K562 (cell line): ENCODE results near the gene LYSMD1. TPM values are rescaled to one million over a fixed set of nuclear protein-coding genes. Genes with fewer than 3 reads are reported as not detected.
A peak's percentile ranks its signal among the peaks of the same experiment; 100 is the strongest.

Experiments
- ATAC-seq: fragments of 200-7000 bp; cut with Tn5 transposase; 3 replicates; pipeline ENCODE4 v1.9.1; 2020; ENCODE audit warnings: moderate library complexity
- BruUV-seq: library from RNA; stranded (reverse); fragments of 400-500 nt; replicated peaks from 2 replicates; lab custom pipeline; 2021; lab: Mats Ljungman, UMichigan
- CTCF ChIA-PET: fragments of 300-600 bp; formaldehyde crosslinking; extraction: SDS; loops from one replicate; lab custom pipeline; 2021; ENCODE audit warnings: low intra/inter-chr PET ratio; lab: Yijun Ruan, JAX
- POLR2A ChIA-PET: fragments of 300-600, 350-650 bp; sonication (Branson Sonifier 250); formaldehyde crosslinking; extraction: SDS; loops from one replicate; lab custom pipeline; 2021; ENCODE audit warnings: antibody characterized with exemption, inconsistent platforms; lab: Yijun Ruan, JAX
- DNase-seq, 4 experiments: peaks; one replicate each; pipeline versions ENCODE4 v3.0.0 to v3.0.0-alpha.2; 2011 to 2018; ENCODE audit warnings: low spot score in 3 of 4, mixed read lengths in 3 of 4; ENCODE audit errors: extremely low read depth in 1 of 4
- FAIRE-seq: peaks from 2 replicates; lab custom pipeline; 2011; peaks lifted over from hg19 to GRCh38; lab: Jason Lieb, UNC
- H2AFZ ChIP-seq: 2 replicates; pipeline ENCODE4 v1.6.0; 2011; ENCODE audit warnings: low read depth, low read length, control low read depth, inconsistent platforms
- H3K27ac ChIP-seq: fragments of 200-600 bp; 3 replicates; pipeline ENCODE4 v1.8.0; 2011; ENCODE audit warnings: low read depth, mild to moderate bottlenecking, control low read depth, inconsistent platforms, low read length, moderate library complexity, mixed read lengths; ENCODE audit errors: extremely low read depth
- H3K27me3 ChIP-seq, 2 experiments: fragments of 300-600 bp in 1 of 2; 2 replicates in 1 of 2; 3 replicates in 1 of 2; pipeline versions ENCODE4 v1.6.0 to v1.8.0; 2011; ENCODE audit warnings: inconsistent platforms in 2 of 2, low read length in 2 of 2, mild to moderate bottlenecking in 1 of 2, mixed read lengths in 1 of 2, moderate library complexity in 1 of 2; ENCODE audit not compliant: control insufficient read depth in 2 of 2, insufficient read depth in 2 of 2
- H3K36me3 ChIP-seq: fragments of 300-600 bp; 3 replicates; pipeline ENCODE4 v1.8.0; 2011; ENCODE audit warnings: mild to moderate bottlenecking, low read length, inconsistent platforms; ENCODE audit not compliant: control insufficient read depth, insufficient read depth
- H3K4me1 ChIP-seq, 2 experiments: fragments of 200-600 bp in 1 of 2; replicated peaks in 1 of 2; 2 replicates in 1 of 2; 3 replicates in 1 of 2; pipeline versions ENCODE4 v1.5.1 to v1.8.0; 2011; ENCODE audit warnings: inconsistent platforms in 2 of 2, low read length in 2 of 2, mild to moderate bottlenecking in 1 of 2, mixed read lengths in 1 of 2, moderate library complexity in 1 of 2; ENCODE audit not compliant: control insufficient read depth in 2 of 2, insufficient read depth in 2 of 2
- H3K4me2 ChIP-seq: 2 replicates; pipeline ENCODE4 v1.6.1; 2011; ENCODE audit warnings: low read length, control low read depth, inconsistent platforms, mixed read lengths; ENCODE audit not compliant: insufficient read depth
- H3K4me3 ChIP-seq: fragments of 200-600 bp; sonication (generic), shearing (Covaris generic); 2 replicates; pipeline ENCODE4 v1.5.1; 2016; ENCODE audit warnings: control low read depth, inconsistent platforms
- H3K79me2 ChIP-seq: fragments of 200-600 bp; 3 replicates; pipeline ENCODE4 v1.8.0; 2011; ENCODE audit warnings: low read length, inconsistent platforms; ENCODE audit not compliant: control insufficient read depth, insufficient read depth
- H3K9ac ChIP-seq, 2 experiments: 2 replicates each; pipeline versions ENCODE4 v1.6.0 to v1.6.1; 2011; ENCODE audit warnings: low read depth in 2 of 2, low read length in 2 of 2, control low read depth in 1 of 2, inconsistent platforms in 1 of 2, mild to moderate bottlenecking in 1 of 2, mixed read lengths in 1 of 2; ENCODE audit not compliant: insufficient read depth in 1 of 2
- H3K9me1 ChIP-seq: one replicate; pipeline ENCODE4 v1.6.0; 2011; ENCODE audit warnings: inconsistent platforms, mild to moderate bottlenecking, low read length, moderate library complexity; ENCODE audit not compliant: control insufficient read depth, insufficient read depth
- H3K9me3 ChIP-seq: replicated peaks from 2 replicates; pipeline ENCODE4 v1.5.1; 2011; ENCODE audit warnings: low read depth, low read length, inconsistent platforms; ENCODE audit not compliant: control insufficient read depth, insufficient read depth
- H4K20me1 ChIP-seq: replicated peaks from 2 replicates; pipeline ENCODE4 v1.6.1; 2011; ENCODE audit warnings: low read length, inconsistent platforms, mixed read lengths; ENCODE audit not compliant: control insufficient read depth, insufficient read depth
- ARID1B ChIP-seq: fragments of 450-650 bp; IDR thresholded peaks from 2 replicates; pipeline ENCODE4 v1.6.1; 2016; ENCODE audit warnings: antibody characterized with exemption, mild to moderate bottlenecking, inconsistent platforms
- CBX3 ChIP-seq, 2 experiments: IDR thresholded peaks; 1 replicate in 1 of 2; 2 replicates in 1 of 2; pipeline ENCODE4 v1.6.1; 2012; ENCODE audit warnings: inconsistent platforms in 2 of 2, low read length in 2 of 2, borderline replicate concordance in 1 of 2, control low read depth in 1 of 2
- FOSL1 ChIP-seq: fragments of 200-800 bp; sonication (Bioruptor generic); conservative IDR thresholded peaks from 2 replicates; pipeline ENCODE4 v1.6.1; 2016; ENCODE audit warnings: missing genetic modification characterization, missing compliant biosample characterization
- FOXK2 ChIP-seq, 2 experiments: fragments of 450-650 bp; IDR thresholded peaks in 1 of 2; conservative IDR thresholded peaks in 1 of 2; 2 replicates each; pipeline ENCODE4 v1.6.1; 2016; ENCODE audit warnings: low read depth in 2 of 2, mild to moderate bottlenecking in 1 of 2
- HDAC3 ChIP-seq: fragments of 450-650 bp; IDR thresholded peaks from 2 replicates; pipeline ENCODE4 v1.6.1; 2018; ENCODE audit warnings: borderline replicate concordance, mild to moderate bottlenecking, moderate library complexity; ENCODE audit not compliant: partially characterized antibody
- LCOR ChIP-seq: sonication (generic); formaldehyde crosslinking; IDR thresholded peaks from 2 replicates; pipeline ENCODE4 v1.8.0; 2022; ENCODE audit warnings: mild to moderate bottlenecking, missing genetic modification reagents
- MEIS2 ChIP-seq: fragments of 450-650 bp; IDR thresholded peaks from 2 replicates; pipeline ENCODE4 v1.6.1; 2014; ENCODE audit warnings: mild to moderate bottlenecking; ENCODE audit not compliant: partially characterized antibody
- PRMT5 ChIP-seq: sonication (generic); formaldehyde crosslinking; IDR thresholded peaks from 2 replicates; pipeline ENCODE4 v1.5.0; 2020; ENCODE audit warnings: missing genetic modification reagents
- ZNF57 ChIP-seq: fragments of 450-650 bp; formaldehyde crosslinking; IDR thresholded peaks from 2 replicates; pipeline ENCODE4 v1.4.0; 2020; ENCODE audit warnings: mild to moderate bottlenecking, moderate library complexity
- WGBS: fragments of 100-300 bp; shearing (Covaris generic); methylation state at CpG from one replicate; pipeline ENCODE4 v1.1.6; 2016; ENCODE audit warnings: low coverage, mixed read lengths; ENCODE audit not compliant: insufficient coverage; ENCODE audit errors: missing lambda C conversion rate; 5-methylcytosine and 5-hydroxymethylcytosine counted together
- in situ Hi-C: fragments of 300-500 bp; cut with MboI; formaldehyde crosslinking; loops from 4 replicates; pipeline ENCODE4 v1.15.0; 2018; ENCODE audit warnings: inconsistent platforms, mixed read lengths
- intact Hi-C: fragments of 100-400 bp; cut with micrococcal nuclease; formaldehyde crosslinking; loops from 2 replicates; pipeline ENCODE4 v1.14.2; 2022
- polyA plus RNA-seq, 8 experiments: library from polyadenylated mRNA; depleted of rRNA in 4 of 8; stranded (reverse) in 5 of 8; unstranded in 3 of 8; fragments of >200 nt; fragmentation: Nextera tagmentation in 2 of 8; fragmentation: Illumina TruSeq in 1 of 8; extraction: Ambion mirVana in 2 of 8; extraction: Trizol in 1 of 8; gene quantifications; 2 replicates each; pipeline versions ENCODE4 v1.2.1 to v1.2.3, GENCODE V29; 2011 to 2014; ENCODE audit warnings: inconsistent platforms in 1 of 8, missing spikeins in 1 of 8
- total RNA-seq, 7 experiments: library from RNA; depleted of rRNA in 6 of 7; stranded (reverse); fragments of >200 nt in 6 of 7; fragmentation: Illumina TruSeq in 2 of 7; extraction: Trizol in 2 of 7; gene quantifications; 2 replicates each; pipeline versions ENCODE4 v1.2.1 to v1.2.3, GENCODE V29; 2011 to 2021; ENCODE audit warnings: low replicate concordance in 1 of 7
- TF ChIP-seq, protein P1 (sequence below), 2 experiments: fragments of 450-650 bp in 1 of 2; sonication (generic) in 1 of 2; formaldehyde crosslinking in 1 of 2; IDR thresholded peaks; 2 replicates each; pipeline versions ENCODE4 v1.7.1 to v1.9.0; 2016 to 2022; ENCODE audit warnings: inconsistent platforms in 1 of 2, mild to moderate bottlenecking in 1 of 2, missing genetic modification reagents in 1 of 2
- TF ChIP-seq, protein P2 (sequence below): sonication (generic); formaldehyde crosslinking; IDR thresholded peaks from 2 replicates; pipeline ENCODE4 v1.8.0; 2022; ENCODE audit warnings: mild to moderate bottlenecking, low read depth, missing genetic modification reagents

Gene LYSMD1
- total and polyA plus RNA-seq, 9 of the 15 experiments (the other 6 are each of a cell fraction or from before 2014, with no cell fraction given), result 2.2 to 9.4 (median 6.0) TPM

DNA sequence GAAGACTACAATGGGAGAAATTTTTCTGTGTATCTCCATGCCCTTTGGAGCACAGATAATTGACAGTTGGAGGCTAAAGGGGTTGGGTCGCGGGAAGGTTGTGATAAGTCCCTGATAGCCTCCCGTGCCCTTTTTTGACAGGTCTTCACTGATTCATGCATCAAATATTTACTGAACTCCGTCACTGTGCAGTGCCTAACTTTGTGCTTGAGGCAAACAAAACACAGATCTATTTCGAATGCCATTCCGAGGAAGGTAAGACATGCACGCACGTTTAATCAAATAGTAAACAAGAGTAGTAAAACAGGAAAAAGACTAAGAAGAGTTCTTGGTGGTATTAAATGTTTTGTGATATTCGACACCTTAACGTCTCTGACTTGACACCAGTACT, 32.2 kb upstream of the LYSMD1 start:
- POLR2A ChIA-PET, result no interaction called here
- TF ChIP-seq CBX3 (IDR thresholded peaks at IDR 0.05; ENCODE audit: borderline replicate concordance in 1 of 2, low read length in 2 of 2), result peak in 1 of 2 experiments; percentile 2; a peak in 1 of 3 replicates
- TF ChIP-seq ARID1B, result peak; percentile 26; the same call in 1 of the 2 replicates
- TF ChIP-seq, protein P1, sequence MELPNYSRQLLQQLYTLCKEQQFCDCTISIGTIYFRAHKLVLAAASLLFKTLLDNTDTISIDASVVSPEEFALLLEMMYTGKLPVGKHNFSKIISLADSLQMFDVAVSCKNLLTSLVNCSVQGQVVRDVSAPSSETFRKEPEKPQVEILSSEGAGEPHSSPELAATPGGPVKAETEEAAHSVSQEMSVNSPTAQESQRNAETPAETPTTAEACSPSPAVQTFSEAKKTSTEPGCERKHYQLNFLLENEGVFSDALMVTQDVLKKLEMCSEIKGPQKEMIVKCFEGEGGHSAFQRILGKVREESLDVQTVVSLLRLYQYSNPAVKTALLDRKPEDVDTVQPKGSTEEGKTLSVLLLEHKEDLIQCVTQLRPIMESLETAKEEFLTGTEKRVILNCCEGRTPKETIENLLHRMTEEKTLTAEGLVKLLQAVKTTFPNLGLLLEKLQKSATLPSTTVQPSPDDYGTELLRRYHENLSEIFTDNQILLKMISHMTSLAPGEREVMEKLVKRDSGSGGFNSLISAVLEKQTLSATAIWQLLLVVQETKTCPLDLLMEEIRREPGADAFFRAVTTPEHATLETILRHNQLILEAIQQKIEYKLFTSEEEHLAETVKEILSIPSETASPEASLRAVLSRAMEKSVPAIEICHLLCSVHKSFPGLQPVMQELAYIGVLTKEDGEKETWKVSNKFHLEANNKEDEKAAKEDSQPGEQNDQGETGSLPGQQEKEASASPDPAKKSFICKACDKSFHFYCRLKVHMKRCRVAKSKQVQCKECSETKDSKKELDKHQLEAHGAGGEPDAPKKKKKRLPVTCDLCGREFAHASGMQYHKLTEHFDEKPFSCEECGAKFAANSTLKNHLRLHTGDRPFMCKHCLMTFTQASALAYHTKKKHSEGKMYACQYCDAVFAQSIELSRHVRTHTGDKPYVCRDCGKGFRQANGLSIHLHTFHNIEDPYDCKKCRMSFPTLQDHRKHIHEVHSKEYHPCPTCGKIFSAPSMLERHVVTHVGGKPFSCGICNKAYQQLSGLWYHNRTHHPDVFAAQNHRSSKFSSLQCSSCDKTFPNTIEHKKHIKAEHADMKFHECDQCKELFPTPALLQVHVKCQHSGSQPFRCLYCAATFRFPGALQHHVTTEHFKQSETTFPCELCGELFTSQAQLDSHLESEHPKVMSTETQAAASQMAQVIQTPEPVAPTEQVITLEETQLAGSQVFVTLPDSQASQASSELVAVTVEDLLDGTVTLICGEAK (IDR thresholded peaks at IDR 0.05), result peak; percentile 31
- TF ChIP-seq, protein P1 (CRISPR knock-in tag; IDR thresholded peaks at IDR 0.05), result no peak
- no peak for TF ChIP-seq LCOR (CRISPR knock-in tag)
- TF ChIP-seq, protein P2, sequence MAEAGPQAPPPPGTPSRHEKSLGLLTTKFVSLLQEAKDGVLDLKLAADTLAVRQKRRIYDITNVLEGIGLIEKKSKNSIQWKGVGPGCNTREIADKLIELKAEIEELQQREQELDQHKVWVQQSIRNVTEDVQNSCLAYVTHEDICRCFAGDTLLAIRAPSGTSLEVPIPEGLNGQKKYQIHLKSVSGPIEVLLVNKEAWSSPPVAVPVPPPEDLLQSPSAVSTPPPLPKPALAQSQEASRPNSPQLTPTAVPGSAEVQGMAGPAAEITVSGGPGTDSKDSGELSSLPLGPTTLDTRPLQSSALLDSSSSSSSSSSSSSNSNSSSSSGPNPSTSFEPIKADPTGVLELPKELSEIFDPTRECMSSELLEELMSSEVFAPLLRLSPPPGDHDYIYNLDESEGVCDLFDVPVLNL (CRISPR knock-in tag), result no peak
- TF ChIP-seq MEIS2, result peak; percentile 52
- peak; percentile 8 for TF ChIP-seq HDAC3
- TF ChIP-seq FOSL1 (tag), result peak; percentile 35; the same call in 1 of the 2 replicates
- no peak for TF ChIP-seq ZNF57 (CRISPR knock-in tag)
- peak in 1 of 2 experiments; percentile 25; a peak in 2 of 4 replicates for TF ChIP-seq FOXK2 (conservative IDR thresholded peaks at IDR 0.05 in 1 of 2, IDR thresholded peaks at IDR 0.05 in 1 of 2; ENCODE audit: low read depth in 2 of 2)
- TF ChIP-seq PRMT5, result no peak

More for the DNA sequence above, 32.2 kb upstream of the LYSMD1 start:
- intact Hi-C loops, result loop anchor here (10.0 kb wide), 1 partner anchor 187 kb away; no protein-coding TSS in a partner anchor
- Histone ChIP-seq H2AFZ (peak overlapping the region; percentile 91), H3K4me1 (peaks cover 11 to 15% of the 10 kb centered on the region in 2 experiments; a peak in 4 of 5 replicates), H3K36me3 (peaks cover 12% of the 10 kb centered on the region; the same call in 2 of the 3 replicates), H3K27ac (peak overlapping the region; percentile 81), H3K9ac (peak overlapping the region; percentile 81 to 97; a peak in 3 of 4 replicates), H4K20me1 (no peaks in the 10 kb centered on the region), H3K4me3 (peak overlapping the region; percentile 56), H3K4me2 (peak overlapping the region; percentile 83), H3K9me3 (no peaks in the 10 kb centered on the region), H3K27me3 (no peaks in the 10 kb centered on the region), H3K9me1 (no peaks in the 10 kb centered on the region), H3K79me2 (peaks cover 36% of the 10 kb centered on the region)
- whole genome bisulfite sequencing, result 17% methylated on average over 10 of the region's 10 CpGs
- FAIRE-seq (peak; percentile 26), DNase-seq (peak in 1 of 4 experiments; percentile 38), ATAC-seq (no peak; the same call in 2 of the 3 replicates)
- CTCF ChIA-PET, result interaction anchor here (1.5 kb wide), 1 partner anchor 57 kb away, joined by 3 read pairs; the partner anchor contains the start of gene PSMD4
- BruUV-seq, result TSS peak; percentile 85
- in situ Hi-C loops, result no loop called here
